NCI-H1930 (cell line): ENCODE data around the gene PID1.

Source experiments
- DNase-seq, 2 experiments: peaks; one replicate each; lab custom pipeline; 2025; lab: John Stamatoyannopoulos, UW

Gene PID1

GRCh38 chr2:229009816-229010215 is 261.3 kb downstream of the PID1 start:
- DNase-seq, result no peak

GRCh38 chr2:229003256-229003655 is 267.8 kb downstream of the PID1 start:
- no peak for DNase-seq

DNA sequence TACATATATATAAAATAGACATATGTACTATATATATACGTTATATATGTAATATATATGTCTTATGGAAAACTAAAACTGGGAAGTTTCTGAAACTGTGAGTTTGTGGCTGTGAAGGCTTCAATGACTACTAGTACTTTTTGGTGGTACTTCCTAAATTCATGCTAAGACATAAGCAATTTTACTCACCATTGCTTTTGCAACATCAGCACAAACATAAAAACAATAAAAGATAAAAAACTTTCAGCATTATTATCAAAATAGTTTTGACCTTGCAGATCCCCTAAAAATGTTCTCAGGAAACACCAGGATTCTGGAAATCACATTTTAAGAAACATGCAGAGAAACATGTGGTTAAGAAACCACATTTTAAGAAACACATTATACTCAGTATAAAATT is 269.9 kb downstream of the PID1 start:
- no peak for DNase-seq

DNA sequence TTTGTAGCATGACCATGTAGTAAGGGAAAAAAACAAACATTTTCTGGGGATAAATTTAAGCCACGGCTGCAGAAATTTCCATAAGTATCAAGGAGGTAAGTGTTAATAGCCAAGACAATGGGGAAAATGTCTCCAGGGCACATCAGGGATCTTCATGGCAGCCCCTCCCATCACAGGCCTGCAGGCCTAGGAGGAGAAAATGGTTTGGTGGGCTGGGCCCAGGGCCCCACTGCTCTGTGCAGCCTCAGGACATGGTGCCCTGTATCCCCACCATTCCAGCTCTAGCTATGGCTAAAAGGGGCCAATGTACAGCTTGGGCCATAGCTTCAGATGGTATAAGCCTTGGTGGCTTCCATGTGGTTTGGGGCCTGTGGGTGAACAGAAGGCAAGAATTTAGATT is 271.8 kb downstream of the PID1 start:
- DNase-seq, result no peak

- DNase-seq, result no peak
These were observed 282.3 kb downstream of the PID1 start for GRCh38 chr2:228988786-228989185.

GRCh38 chr2:228987441-228988155 is 283.5 kb downstream of the PID1 start:
- DNase-seq, result no peak

GRCh38 chr2:228986961-228987360 is 284.1 kb downstream of the PID1 start:
- no peak for DNase-seq

- DNase-seq, result no peak
These were observed 287.4 kb downstream of the PID1 start for GRCh38 chr2:228983700-228984099.

DNA sequence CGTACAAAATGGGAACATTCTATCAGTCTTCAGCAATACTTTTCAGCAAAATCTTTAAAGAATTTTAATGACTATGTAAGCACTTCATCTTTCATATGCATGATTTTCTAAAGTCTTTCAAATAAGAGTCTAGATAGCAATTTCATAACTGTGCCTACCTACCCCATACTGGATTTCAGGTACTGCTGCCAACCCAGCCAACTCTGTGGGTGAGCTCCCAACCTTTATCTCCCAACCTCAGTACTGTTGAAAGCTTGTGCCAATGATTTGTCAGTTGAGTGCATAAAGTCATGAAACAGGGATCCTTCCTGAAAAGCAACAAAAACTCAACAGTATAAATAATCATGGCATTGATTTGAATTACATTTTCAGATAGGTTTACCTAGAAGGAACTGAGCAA is 296.9 kb downstream of the PID1 start:
- no peak for DNase-seq
